Measurements from ENCODE around the gene WSB2.

Gene WSB2

GRCh38 chr12:118061873-118062843 lies 1.2 kb upstream of the WSB2 start:
- peak; percentile 63 for DNase-seq

- DNase-seq, result peak; percentile 52
Observed at GRCh38 chr12:118060301-118061010, 523 bp downstream of the WSB2 start.

- peak; percentile 15 for DNase-seq
Observed at GRCh38 chr12:118059341-118060191, 1.4 kb downstream of the WSB2 start.

GRCh38 chr12:118058881-118059280 lies 2.1 kb downstream of the WSB2 start:
- DNase-seq, result no peak

- DNase-seq, result no peak
Observed at GRCh38 chr12:118058227-118058626, 2.8 kb downstream of the WSB2 start.

- DNase-seq, result no peak
Observed at GRCh38 chr12:118055865-118056773, 4.9 kb downstream of the WSB2 start.

GRCh38 chr12:118055144-118055557 lies 5.8 kb downstream of the WSB2 start:
- peak; percentile 26 for DNase-seq

GRCh38 chr12:118053071-118053985 lies 7.7 kb downstream of the WSB2 start:
- DNase-seq, result no peak

GRCh38 chr12:118052324-118053070 lies 8.5 kb downstream of the WSB2 start:
- peak; percentile 73 for DNase-seq

- DNase-seq, result no peak
Observed at GRCh38 chr12:118050972-118051910, 9.7 kb downstream of the WSB2 start.

GRCh38 chr12:118046430-118046829 lies 14.5 kb downstream of the WSB2 start:
- DNase-seq, result no peak

- no peak for DNase-seq
Observed at GRCh38 chr12:118044577-118044976, 16.4 kb downstream of the WSB2 start.

- no peak for DNase-seq
Observed at GRCh38 chr12:118044075-118044474, 16.9 kb downstream of the WSB2 start.

GRCh38 chr12:118042091-118042490 lies 18.9 kb downstream of the WSB2 start:
- no peak for DNase-seq

GRCh38 chr12:118038137-118038536 lies 22.8 kb downstream of the WSB2 start:
- DNase-seq, result no peak

- no peak for DNase-seq
Observed at GRCh38 chr12:118036672-118037411, 24.1 kb downstream of the WSB2 start.

- no peak for DNase-seq
Observed at GRCh38 chr12:118035190-118036041, 25.6 kb downstream of the WSB2 start.
